GM18511 (cell line): ENCODE measurements around the gene LCTL.

Source experiments
- ATAC-seq: cut with Tn5 transposase; IDR thresholded peaks from one replicate; pipeline ENCODE4 v1.9.1; 2021; ENCODE audit warnings: mild to moderate bottlenecking, moderate library complexity; ENCODE audit not compliant: unreplicated experiment

Gene LCTL

GRCh38 chr15:66566963-66567531 is 1.2 kb upstream of the LCTL start:
- no peak for ATAC-seq

DNA sequence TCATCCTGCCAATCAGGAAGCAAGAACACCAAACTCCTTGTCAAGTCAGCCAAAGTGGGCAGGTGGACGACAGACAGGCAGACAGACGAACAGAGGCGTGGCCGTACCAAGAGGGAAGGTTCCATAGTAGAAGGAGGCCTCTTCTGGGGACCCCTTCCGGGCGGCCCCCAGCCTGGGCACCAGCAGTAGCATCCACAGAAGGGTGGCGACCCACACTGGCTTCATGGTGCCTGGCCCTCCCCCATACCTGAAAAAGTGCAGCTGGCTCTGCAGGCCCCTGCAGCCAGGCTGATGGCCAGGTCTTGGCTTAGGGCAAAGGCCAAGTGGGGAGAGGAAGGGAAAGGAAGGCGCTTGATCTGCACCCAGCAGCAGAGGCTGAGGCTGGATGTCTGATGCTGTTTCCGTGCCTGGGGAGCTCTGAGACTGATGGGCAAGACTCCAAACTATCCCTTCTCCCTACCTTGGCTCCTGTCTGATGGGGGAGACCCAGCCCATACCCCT is 607 bp downstream of the LCTL start:
- ATAC-seq: no peak

DNA sequence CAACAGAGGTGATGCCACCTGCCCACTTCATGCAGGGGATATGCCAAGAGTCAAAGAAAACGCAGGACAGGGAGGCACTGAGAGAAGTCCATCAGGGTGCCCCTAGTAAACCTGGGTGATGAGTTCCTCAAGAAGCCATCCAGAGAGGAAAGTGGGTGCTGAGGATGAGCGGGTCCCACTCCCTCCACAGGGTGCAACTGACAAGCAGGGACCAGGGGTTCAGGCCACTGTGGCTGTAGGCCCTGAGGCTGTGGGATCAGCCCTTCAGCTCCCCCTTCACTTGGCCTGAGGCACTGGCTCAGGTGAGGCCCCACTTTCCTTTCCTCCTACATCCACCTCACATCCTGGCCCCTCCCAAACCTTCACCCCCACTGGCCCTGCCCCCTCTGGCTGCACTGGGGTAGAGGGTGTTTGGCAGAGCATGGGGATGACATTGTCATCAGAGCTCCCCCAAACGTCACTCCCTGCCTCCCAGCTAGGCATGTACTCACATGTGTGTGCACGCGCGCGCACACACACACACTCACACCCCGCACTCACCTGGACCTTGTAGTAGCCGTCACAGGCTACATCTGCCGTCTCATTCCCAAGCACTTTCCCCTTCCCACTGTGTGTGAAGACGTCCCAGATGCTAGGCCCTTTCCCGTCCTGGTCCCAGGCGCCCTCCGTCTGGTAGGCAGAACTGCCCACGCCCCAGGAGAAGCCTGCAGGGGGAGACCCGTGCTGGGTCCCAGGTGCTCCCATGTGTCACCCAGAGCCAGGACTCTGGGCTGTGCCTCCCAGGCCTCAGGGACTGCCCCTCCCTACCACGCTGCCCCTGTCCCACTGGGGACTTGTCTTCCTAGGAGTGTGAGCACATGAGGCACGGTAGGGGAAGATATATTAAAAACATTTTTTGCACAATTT is 1.4 kb downstream of the LCTL start:
- no peak for ATAC-seq

DNA sequence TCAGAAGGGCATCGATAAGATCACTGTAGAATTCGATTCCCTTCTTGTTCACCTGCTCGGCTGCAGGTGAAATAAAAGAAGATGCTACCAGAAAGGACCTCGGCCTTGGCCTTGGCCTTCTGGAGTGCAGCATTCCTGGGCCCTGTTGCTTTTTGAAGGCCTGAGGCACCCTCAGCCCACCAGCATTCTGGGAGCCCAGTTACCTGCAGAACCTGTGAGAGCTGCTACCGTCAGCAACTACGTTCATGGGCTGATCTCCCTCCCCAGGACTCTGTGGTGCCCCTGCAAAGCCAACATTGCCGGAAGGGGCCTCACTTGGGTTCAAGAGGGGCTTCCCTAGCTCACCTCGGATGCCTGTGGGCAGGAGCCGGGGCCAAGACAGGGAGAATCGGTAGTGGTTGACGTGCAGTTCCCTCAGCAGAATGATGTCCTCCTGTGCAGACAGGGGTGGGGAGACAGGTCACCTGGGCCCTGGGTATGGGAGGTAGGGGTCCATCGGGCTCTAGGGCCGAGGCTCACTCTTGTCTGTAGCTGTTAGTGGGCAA is 2.2 kb downstream of the LCTL start:
- ATAC-seq: no peak

- no peak for ATAC-seq
These were observed 2.7 kb downstream of the LCTL start for GRCh38 chr15:66563126-66563525.

- no peak for ATAC-seq
These were observed 4.8 kb downstream of the LCTL start for GRCh38 chr15:66560856-66561525.

DNA sequence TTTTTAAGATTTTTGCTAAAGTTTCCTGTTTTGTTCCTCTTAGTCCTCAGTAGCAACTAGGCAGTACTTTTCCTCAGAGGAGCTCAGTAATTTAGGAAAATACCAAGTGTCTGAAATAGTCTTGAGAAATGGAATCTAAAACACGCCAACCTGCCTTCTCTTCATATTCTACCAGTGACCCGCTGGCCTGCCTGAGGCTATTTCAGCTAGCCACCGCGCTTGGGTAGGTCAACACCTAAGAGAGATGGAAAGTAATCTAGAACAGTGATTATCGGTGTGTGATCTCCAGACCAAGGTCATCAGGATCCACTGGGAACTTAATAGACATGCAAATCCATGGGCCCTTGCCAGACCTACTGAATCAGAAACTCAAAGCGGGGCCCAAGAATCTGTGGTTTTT is 7.5 kb downstream of the LCTL start:
- ATAC-seq: no peak

DNA sequence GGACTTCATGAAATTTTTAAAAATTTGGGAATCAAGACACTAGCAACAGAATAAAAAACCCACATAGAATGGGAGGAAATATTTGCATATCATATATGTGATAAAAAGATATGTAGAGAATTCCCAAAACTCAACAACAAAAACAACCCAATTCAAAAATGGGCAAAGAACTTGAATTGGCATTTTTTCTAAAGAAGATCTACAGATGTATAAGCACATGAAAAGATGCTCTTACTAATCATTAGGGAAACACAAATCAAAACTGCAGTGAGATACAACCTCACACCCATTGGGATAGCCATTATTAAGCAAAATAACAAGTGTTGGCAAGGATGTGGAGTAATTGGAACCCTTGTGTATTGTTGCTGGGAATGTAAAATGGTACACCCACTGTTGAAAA is 10.1 kb downstream of the LCTL start:
- no peak for ATAC-seq

DNA sequence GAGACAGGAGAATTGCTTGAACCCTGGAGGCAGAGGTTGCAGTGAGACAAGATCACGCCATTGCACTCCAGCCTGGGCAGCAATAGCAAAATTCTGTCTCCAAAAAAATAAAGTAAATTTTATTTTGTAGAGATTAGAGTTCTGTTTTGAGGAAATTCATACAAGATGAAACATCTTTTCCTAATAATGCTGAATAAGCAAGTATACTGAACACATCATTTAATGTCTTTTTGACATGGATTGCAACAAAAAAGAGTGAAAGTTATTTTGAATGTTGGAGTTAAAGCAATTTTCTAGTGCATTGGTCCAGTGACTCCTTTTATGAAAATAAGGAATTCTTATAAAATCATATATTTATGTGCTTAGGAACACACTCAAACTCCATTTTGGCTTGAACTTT is 20.5 kb downstream of the LCTL start:
- ATAC-seq: no peak

DNA sequence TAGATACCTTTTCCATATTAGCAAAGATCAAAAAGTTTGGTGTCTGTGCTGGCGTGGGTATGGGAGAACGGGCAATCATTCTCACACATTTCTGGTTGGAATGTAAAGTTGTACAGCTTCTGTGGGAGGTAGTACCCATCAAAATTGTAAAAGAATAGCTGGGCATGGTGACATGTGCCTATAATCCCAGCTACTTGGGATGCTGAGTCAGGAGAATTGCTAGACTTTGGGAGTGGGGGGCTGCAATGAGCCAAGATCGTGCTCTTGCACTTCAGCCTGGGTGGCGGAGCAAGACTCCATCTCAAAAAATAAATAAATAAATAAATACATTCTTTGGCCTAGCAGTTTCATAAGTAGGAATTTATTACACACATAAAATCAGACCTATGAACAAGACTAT is 22.9 kb downstream of the LCTL start:
- no peak for ATAC-seq

GRCh38 chr15:66535056-66535455 is 30.7 kb downstream of the LCTL start:
- no peak for ATAC-seq

DNA sequence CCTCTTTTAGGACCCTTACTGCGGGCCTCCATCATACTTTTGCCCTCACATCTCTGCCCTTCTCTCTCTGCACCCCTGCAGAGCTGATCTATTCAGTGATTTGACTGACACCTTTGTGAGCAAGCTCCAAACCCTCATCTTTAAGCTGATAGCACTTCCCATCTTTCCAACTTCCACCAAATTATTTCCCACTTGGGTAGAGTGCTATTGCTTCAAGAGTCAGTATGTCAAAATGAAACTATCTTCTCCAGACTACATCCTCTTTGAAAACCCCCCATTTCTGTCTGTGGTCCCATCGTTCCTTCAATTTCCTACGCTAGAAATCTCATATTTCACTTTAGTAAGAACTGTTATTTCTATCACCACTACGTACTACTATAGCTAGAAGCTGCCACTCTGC is 41.0 kb downstream of the LCTL start:
- ATAC-seq: no peak

DNA sequence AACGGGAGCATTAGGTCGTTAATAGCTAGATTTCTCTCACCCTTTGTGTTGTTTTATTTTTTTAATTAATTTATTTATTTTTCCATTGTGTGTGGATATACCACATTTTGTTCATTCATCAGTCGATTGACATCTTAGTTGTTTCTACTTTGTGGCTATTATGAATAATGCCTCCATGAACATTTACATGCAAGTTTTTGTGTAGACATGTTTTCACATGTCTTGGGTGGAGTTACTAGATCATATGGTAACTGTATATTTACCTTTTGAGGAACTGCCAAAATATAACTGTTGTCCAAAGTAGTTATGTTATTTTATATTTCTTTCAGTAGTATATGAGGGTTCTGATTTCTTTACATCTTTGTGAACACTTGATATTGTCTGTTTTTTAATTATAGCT is 41.9 kb downstream of the LCTL start:
- ATAC-seq: no peak

DNA sequence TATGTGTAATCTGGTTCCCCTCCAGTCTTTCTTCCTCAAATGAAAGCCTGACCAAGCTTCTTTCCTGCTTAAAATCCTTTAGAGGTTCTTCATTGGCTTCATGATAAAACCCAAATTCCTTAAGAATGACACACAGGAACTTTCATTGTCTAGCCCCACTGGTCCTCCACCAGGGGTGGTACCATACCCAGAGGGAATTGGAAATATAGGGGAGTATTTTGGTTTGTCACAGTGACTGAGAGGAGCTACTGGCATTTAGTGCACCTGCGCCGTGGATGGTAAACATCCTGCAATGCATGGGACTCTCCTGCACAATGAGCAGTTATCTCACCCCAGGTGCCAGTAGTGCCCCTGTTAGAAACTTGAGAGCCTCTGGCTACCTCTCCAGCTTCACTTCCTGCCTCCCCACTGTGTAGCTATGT is 49.9 kb downstream of the LCTL start:
- ATAC-seq: no peak

DNA sequence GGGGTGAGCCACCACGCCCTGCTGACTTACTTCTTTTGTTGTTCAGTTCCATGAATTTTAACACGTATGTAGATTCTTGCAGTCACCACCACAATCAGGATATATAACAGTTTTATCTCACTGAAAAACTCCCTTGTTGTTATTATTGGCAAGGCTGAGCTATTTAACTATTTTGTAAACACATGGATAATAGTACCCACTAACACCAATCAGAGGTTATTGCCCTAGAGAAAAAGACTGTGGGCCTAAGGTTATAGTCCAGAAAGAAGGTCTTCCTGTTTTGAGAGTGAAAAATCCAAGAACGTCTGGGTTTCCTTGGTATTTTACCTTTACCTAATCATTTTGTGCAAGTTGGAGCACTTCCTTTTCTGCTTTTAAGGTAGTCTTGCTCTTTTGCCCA is 51.2 kb downstream of the LCTL start:
- ATAC-seq: no peak

DNA sequence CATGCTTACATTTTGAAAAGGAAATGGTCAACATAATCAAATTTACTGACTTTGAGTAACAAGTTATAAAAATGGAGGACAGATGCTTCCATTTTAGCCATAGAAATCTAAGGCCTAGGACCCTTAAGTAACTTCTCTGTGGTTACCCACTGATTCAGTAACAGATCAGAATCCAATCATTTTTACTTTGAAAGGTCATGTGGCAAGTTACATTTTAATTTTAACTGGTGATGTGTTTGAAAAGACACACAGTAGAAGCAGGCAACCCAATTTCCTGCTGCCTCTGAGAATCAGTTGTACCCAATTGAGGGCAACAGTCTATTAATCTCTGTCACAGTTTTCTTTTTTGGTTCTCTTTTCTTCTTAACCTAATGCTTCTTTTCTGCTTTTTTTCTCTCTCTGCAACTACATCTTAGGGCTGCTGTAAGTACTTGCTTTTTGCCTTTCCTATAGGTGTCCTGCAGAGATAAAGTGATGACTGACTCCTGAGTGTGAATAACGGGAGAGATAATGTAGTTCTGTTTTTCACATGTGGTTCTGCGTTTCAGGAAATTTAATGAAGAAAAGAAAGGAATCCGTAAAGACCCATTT is 57.4 kb downstream of the LCTL start:
- no peak for ATAC-seq

DNA sequence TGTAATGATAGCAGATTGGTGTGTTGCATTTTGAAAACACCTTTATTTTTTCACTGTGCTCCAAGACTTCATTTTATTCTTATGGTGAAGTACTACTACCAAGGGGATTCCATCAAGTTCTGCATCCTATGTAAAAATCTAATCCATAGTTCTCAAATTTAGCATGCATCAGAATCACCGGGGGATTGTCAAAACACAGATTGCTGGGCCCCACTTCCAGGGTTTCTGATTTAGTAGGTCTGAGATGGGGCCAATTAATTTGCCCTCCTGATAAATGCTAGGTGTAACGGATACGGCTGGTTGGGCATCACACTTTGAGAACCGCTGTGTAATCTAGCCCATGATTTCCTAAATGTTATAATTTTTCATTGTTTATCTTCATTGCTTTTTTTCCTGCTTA is 60.0 kb downstream of the LCTL start:
- no peak for ATAC-seq

DNA sequence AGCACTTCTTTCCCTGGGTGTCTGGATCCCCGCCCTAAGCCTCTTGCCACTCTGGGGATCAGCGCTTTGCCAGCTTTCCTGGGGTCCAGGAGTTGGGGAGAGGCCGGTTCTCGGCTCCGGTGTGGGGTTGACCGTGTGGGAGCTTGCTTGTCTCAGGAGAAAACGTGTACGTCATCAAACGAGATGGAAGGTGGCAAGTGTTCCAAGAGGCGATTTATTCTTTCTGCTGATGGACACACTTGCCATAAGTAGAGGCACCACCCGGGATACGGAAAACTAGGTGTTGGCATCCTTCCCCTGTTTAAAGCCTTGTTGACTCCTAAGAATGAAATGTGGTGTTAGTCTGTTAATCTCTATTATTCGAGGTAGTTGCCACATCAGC is 60.4 kb downstream of the LCTL start:
- ATAC-seq: peak; percentile 31

- peak; percentile 83 for ATAC-seq
These were observed 61.0 kb downstream of the LCTL start, which contains the start of the genes RPL4 and ZWILCH for GRCh38 chr15:66504563-66505429. TSS of gene RPL4 (minus strand) at chr15:66504855. CDS start at chr15:66504790, 65 bp downstream. TSS of gene ZWILCH (plus strand) at chr15:66505326. CDS start at chr15:66505339, 13 bp downstream.
